ENCODE results near the gene DDX24. TPM values are rescaled to one million over a fixed set of nuclear protein-coding genes. Genes with fewer than 3 reads are reported as not detected.

DDX24 gene
- total RNA-seq, 1 experiment from 2014 or later = 40.4 TPM

GRCh38 chr14:94005324-94006073 is 75.5 kb downstream of the DDX24 start:
- Histone ChIP-seq H3K27ac (no peak overlapping the region), H3K4me1 (replicated peaks; ENCODE audit: insufficient read depth) (no peaks in the 10 kb centered on the region; the same call in 1 of the 2 replicates), H3K9me3 (ENCODE audit: insufficient read depth, low read depth) (no peaks in the 10 kb centered on the region), H3K27me3 (ENCODE audit: insufficient read depth, low read depth) (no peaks in the 10 kb centered on the region), H3K36me3 (ENCODE audit: low read depth) (no peaks in the 10 kb centered on the region), H3K9me2 (ENCODE audit: insufficient read depth) (no peaks in the 10 kb centered on the region), H3K4me3 (no peak overlapping the region), H2AFZ (no peak overlapping the region), H3K4me2 (no peak overlapping the region), H4K20me1 (ENCODE audit: insufficient read depth) (no peaks in the 10 kb centered on the region), H3K79me2 (ENCODE audit: low read depth) (no peaks in the 10 kb centered on the region), H3F3A (ENCODE audit: insufficient read depth, low read depth) (no peaks in the 10 kb centered on the region)
- TF ChIP-seq EZH2 (IDR thresholded peaks at IDR 0.05; ENCODE audit: low read depth) (no peak), CTCF (conservative IDR thresholded peaks at IDR 0.05) (peak; percentile 49; the same call in 1 of the 2 replicates)
- CTCF ChIA-PET = no interaction called here
- POLR2A ChIA-PET (ENCODE audit: unreplicated experiment) = no interaction called here
- no peak for DNase-seq
- intact Hi-C loops (cut with micrococcal nuclease; ENCODE audit: unreplicated experiment) = no loop called here
- BruUV-seq (replicated peaks) = no TSS peak

DNA sequence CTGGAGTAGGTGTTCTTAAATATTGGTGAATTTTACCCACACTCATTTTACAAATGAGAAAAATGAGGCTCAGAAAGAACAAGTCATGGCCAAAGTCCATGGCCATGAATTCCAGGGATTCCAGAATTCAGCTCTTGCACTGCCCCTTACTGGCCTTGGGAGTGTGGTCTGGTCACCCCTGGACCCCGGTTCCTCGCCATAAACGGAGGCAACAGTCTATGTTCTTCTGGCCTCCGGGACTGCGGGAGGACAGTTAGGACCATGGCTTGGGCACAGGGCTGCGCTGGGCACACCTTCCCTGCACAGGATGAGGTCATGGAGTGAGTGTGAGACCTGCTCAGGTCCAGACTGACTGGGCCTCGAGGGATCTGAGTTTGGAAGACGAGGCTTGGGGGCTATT is 77.0 kb downstream of the DDX24 start:
- H3K36me3 ChIP-seq (ENCODE audit: low read depth) = no peaks in the 10 kb centered on the region
- H4K20me1 ChIP-seq (ENCODE audit: insufficient read depth) = no peaks in the 10 kb centered on the region
- intact Hi-C loops (cut with micrococcal nuclease; ENCODE audit: unreplicated experiment) = no loop called here
- H3K4me2 ChIP-seq = no peak overlapping the region
- no peak overlapping the region for H3K27ac ChIP-seq
- CTCF ChIA-PET = no interaction called here
- no TSS peak for BruUV-seq (replicated peaks)
- POLR2A ChIA-PET (ENCODE audit: unreplicated experiment) = no interaction called here
- H3K4me1 ChIP-seq (replicated peaks; ENCODE audit: insufficient read depth) = no peaks in the 10 kb centered on the region
- no peak for DNase-seq
- no peaks in the 10 kb centered on the region for H3K9me2 ChIP-seq (ENCODE audit: insufficient read depth)
- no peaks in the 10 kb centered on the region for H3K27me3 ChIP-seq (ENCODE audit: insufficient read depth, low read depth)
- H3F3A ChIP-seq (ENCODE audit: insufficient read depth, low read depth) = no peaks in the 10 kb centered on the region
- TF ChIP-seq EZH2 (IDR thresholded peaks at IDR 0.05; ENCODE audit: low read depth) = no peak
- no peak for TF ChIP-seq CTCF (conservative IDR thresholded peaks at IDR 0.05)
- H3K79me2 ChIP-seq (ENCODE audit: low read depth) = no peaks in the 10 kb centered on the region
- H3K4me3 ChIP-seq = no peak overlapping the region
- H2AFZ ChIP-seq = no peak overlapping the region
- H3K9me3 ChIP-seq (ENCODE audit: insufficient read depth, low read depth) = no peaks in the 10 kb centered on the region

GRCh38 chr14:94003397-94003796 is 77.6 kb downstream of the DDX24 start:
- CTCF ChIA-PET = no interaction called here
- intact Hi-C loops (cut with micrococcal nuclease; ENCODE audit: unreplicated experiment) = no loop called here
- H3K4me3 ChIP-seq = no peak overlapping the region

More at GRCh38 chr14:94003397-94003796, 77.6 kb downstream of the DDX24 start:
- H3F3A ChIP-seq (ENCODE audit: insufficient read depth, low read depth) = no peaks in the 10 kb centered on the region
- H3K79me2 ChIP-seq (ENCODE audit: low read depth) = no peaks in the 10 kb centered on the region
- no peaks in the 10 kb centered on the region for H3K4me1 ChIP-seq (replicated peaks; ENCODE audit: insufficient read depth)
- POLR2A ChIA-PET (ENCODE audit: unreplicated experiment) = no interaction called here
- TF ChIP-seq EZH2 (IDR thresholded peaks at IDR 0.05; ENCODE audit: low read depth) = no peak
- TF ChIP-seq CTCF (conservative IDR thresholded peaks at IDR 0.05) = no peak
- no peak for DNase-seq
- no peaks in the 10 kb centered on the region for H3K9me2 ChIP-seq (ENCODE audit: insufficient read depth)
- no peaks in the 10 kb centered on the region for H3K36me3 ChIP-seq (ENCODE audit: low read depth)
- H2AFZ ChIP-seq = no peak overlapping the region
- no peaks in the 10 kb centered on the region for H3K27me3 ChIP-seq (ENCODE audit: insufficient read depth, low read depth)
- H3K27ac ChIP-seq = no peak overlapping the region
- no peak overlapping the region for H3K4me2 ChIP-seq
- H4K20me1 ChIP-seq (ENCODE audit: insufficient read depth) = no peaks in the 10 kb centered on the region
- BruUV-seq (replicated peaks) = no TSS peak
- H3K9me3 ChIP-seq (ENCODE audit: insufficient read depth, low read depth) = no peaks in the 10 kb centered on the region
